Kidney (tissue), 14 donors: Measurements from ENCODE around the gene STAB1. TPM values are rescaled to one million over a fixed set of nuclear protein-coding genes. Genes with fewer than 3 reads are reported as not detected.

Experiments
- DNase-seq, 5 donors: peaks; one replicate each; pipeline ENCODE4 v3.0.0-alpha.2; 2013 to 2020
- FAIRE-seq: peaks from 2 replicates; lab custom pipeline; 2012; peaks lifted over from hg19 to GRCh38; lab: Jason Lieb, UNC
- H3K27ac ChIP-seq, 2 donors: one replicate each; pipeline ENCODE4 v1.7.0; 2013; ENCODE audit warnings: low read depth in 2 of 2, low read length in 2 of 2, inconsistent platforms in 1 of 2
- H3K27me3 ChIP-seq: one replicate; pipeline ENCODE4 v1.7.1; 2013; ENCODE audit warnings: low read length, inconsistent platforms; ENCODE audit not compliant: control insufficient read depth, insufficient read depth
- H3K36me3 ChIP-seq, 3 donors: one replicate each; pipeline versions ENCODE4 v1.7.0 to v1.7.1; 2013; ENCODE audit warnings: low read length in 3 of 3, control low read depth in 1 of 3, inconsistent platforms in 1 of 3; ENCODE audit not compliant: insufficient read depth in 3 of 3, control insufficient read depth in 2 of 3
- H3K4me1 ChIP-seq, 3 donors: one replicate each; pipeline versions ENCODE4 v1.7.0 to v1.7.1; 2013; ENCODE audit warnings: low read length in 3 of 3, inconsistent platforms in 1 of 3, low read depth in 1 of 3; ENCODE audit not compliant: control insufficient read depth in 2 of 3, insufficient read depth in 2 of 3
- H3K4me3 ChIP-seq, 3 donors: one replicate each; pipeline versions ENCODE4 v1.7.0 to v1.8.1; 2013; ENCODE audit warnings: low read length in 3 of 3, control low read depth in 1 of 3, inconsistent platforms in 1 of 3
- H3K9ac ChIP-seq, 3 donors: one replicate each; pipeline versions ENCODE4 v1.7.0 to v1.7.1; 2013; ENCODE audit warnings: low read length in 3 of 3, control low read depth in 1 of 3, inconsistent platforms in 1 of 3
- H3K9me3 ChIP-seq, 3 donors: one replicate each; pipeline versions ENCODE4 v1.7.0 to v1.7.1; 2013; ENCODE audit warnings: low read length in 3 of 3, control low read depth in 1 of 3, inconsistent platforms in 1 of 3; ENCODE audit not compliant: control insufficient read depth in 2 of 3, insufficient read depth in 1 of 3
- intact Hi-C: fragments of 100-400 bp; cut with DNase I; formaldehyde crosslinking; loops from one replicate; pipeline ENCODE4 v1.11.1; 2022
- polyA plus RNA-seq: library from polyadenylated mRNA; stranded (reverse); fragments of 350-450 nt; fragmentation: Illumina TruSeq; extraction: RNeasy Lipid Tissue Mini Kit (QIAGEN cat#74804); gene quantifications from one replicate; pipeline ENCODE4 v1.2.3, GENCODE V29; 2014; ENCODE audit warnings: low read depth, low replicate concordance; ENCODE audit not compliant: insufficient read depth
- total RNA-seq: library from RNA; stranded (reverse); fragmentation: NEBNext Ultra II Directional; extraction: Animal tissue kit (Norgen Biotek cat#: 25700); gene quantifications from one replicate; pipeline ENCODE4 v1.2.1, GENCODE V29; 2021
- TF ChIP-seq, protein P1 (sequence below): IDR thresholded peaks from 3 replicates; pipeline ENCODE4 v1.5.1; 2012; ENCODE audit warnings: mild to moderate bottlenecking, moderate library complexity, borderline replicate concordance; ENCODE audit not compliant: insufficient read depth; ENCODE audit errors: extremely low read depth
- donor health status: control.
- donor health status: control.
- donor health status: control.
- donor health status: control.
- donor health status: control.
- donor health status: DM: yes; HTN: yes; CAD: no.
- donor health status: Normal renal cell carcinoma (clear cell type).

STAB1 gene
- total and polyA plus RNA-seq, 2 donors from 2014 or later, result 98.4 to 379 TPM

DNA sequence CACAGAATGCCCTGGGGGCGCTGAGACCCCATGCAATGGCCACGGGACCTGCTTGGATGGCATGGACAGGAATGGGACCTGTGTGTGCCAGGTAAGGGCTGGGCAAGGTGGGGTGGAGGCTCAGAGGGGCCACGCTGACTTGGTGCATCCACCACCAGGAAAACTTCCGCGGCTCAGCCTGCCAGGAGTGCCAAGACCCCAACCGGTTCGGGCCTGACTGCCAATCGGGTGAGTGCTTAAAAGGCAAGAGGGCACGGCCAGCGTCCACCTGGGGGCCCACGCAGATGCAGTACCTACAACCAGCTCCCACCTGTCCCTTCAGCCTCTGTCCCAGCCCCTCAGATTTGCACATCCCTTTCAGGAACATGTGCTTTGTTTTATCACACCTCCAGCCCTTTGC, 6.9 kb downstream of the STAB1 start:
- Histone ChIP-seq H3K36me3 (no peaks in the 10 kb centered on the region), H3K9ac (no peak overlapping the region), H3K9me3 (no peaks in the 10 kb centered on the region), H3K4me3 (no peak overlapping the region), H3K4me1 (peaks cover 0 to 3% (median 0%) of the 10 kb centered on the region in 3 donors), H3K27ac (no peak overlapping the region), H3K27me3 (no peaks in the 10 kb centered on the region)
- FAIRE-seq (no peak), DNase-seq (no peak)
- intact Hi-C loops, result no loop called here
- TF ChIP-seq, protein P1, sequence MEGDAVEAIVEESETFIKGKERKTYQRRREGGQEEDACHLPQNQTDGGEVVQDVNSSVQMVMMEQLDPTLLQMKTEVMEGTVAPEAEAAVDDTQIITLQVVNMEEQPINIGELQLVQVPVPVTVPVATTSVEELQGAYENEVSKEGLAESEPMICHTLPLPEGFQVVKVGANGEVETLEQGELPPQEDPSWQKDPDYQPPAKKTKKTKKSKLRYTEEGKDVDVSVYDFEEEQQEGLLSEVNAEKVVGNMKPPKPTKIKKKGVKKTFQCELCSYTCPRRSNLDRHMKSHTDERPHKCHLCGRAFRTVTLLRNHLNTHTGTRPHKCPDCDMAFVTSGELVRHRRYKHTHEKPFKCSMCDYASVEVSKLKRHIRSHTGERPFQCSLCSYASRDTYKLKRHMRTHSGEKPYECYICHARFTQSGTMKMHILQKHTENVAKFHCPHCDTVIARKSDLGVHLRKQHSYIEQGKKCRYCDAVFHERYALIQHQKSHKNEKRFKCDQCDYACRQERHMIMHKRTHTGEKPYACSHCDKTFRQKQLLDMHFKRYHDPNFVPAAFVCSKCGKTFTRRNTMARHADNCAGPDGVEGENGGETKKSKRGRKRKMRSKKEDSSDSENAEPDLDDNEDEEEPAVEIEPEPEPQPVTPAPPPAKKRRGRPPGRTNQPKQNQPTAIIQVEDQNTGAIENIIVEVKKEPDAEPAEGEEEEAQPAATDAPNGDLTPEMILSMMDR, result no peak

DNA sequence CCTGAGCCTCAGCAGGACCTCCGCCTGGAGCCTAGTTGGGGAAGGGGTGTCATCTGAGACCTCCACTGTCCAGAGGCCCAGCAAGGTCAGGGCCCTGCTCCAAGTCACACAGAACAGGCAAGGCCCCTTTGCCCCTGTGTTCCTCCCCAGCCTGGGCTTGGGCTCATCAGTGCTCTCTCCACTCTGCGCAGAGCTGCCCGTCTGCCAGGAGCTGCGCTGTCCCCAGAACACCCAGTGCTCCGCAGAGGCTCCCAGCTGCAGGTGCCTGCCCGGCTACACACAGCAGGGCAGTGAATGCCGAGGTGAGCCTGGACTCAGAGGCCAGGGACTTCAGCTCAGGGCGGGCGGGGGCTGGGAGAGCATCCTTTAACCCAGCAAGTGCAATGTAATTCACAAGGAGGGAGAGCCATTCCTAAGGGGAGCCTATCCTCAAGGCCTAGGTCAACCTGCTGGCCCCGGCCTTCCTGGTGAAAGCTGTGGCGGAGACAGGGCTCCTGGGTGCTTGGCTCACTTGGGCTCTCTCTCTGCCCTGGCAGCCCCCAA, 7.7 kb downstream of the STAB1 start:
- H3K27ac ChIP-seq, result no peak overlapping the region
- TF ChIP-seq, protein P1, result no peak
- H3K9me3 ChIP-seq, result no peaks in the 10 kb centered on the region
- DNase-seq, result no peak
- FAIRE-seq, result no peak
- no peaks in the 10 kb centered on the region for H3K36me3 ChIP-seq
- H3K9ac ChIP-seq, result no peak overlapping the region
- peaks cover 0 to 3% (median 0%) of the 10 kb centered on the region in 3 donors for H3K4me1 ChIP-seq
- H3K4me3 ChIP-seq, result no peak overlapping the region
- H3K27me3 ChIP-seq, result no peaks in the 10 kb centered on the region
- intact Hi-C loops, result no loop called here

DNA sequence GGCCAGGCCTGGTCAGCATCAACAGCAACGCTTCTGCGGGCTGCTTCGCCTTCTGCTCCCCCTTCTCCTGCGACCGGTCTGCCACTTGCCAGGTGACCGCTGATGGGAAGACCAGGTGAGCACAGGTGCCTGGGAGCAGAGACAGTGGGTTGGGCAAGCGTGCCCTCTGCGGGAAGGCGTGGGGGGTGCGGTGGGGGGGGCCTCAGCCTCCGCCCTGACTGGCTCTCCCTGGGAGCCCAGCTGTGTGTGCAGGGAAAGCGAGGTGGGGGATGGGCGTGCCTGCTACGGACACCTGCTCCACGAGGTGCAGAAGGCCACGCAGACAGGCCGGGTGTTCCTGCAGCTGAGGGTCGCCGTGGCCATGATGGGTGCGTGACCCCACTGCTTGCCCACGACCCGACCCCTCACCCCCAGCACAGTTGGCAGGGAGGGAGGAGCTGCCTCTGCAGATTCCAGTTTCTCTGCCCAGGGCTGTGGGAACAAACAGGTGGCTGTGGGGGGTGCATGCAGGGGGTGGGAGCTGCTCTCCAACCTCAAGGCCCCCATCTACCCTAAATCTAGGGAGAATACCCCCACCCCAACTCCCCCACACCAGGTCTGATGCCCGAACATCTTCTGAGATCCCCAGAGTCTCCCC, 8.8 kb downstream of the STAB1 start:
- no peak overlapping the region for H3K4me3 ChIP-seq
- DNase-seq, result no peak
- no peak overlapping the region for H3K27ac ChIP-seq
- no peaks in the 10 kb centered on the region for H3K27me3 ChIP-seq
- H3K9ac ChIP-seq, result no peak overlapping the region
- FAIRE-seq, result no peak
- no peaks in the 10 kb centered on the region for H3K9me3 ChIP-seq
- no peaks in the 10 kb centered on the region for H3K36me3 ChIP-seq
- intact Hi-C loops, result no loop called here
- H3K4me1 ChIP-seq, result no peaks in the 10 kb centered on the region
- TF ChIP-seq, protein P1, result no peak
